Astrocyte (in vitro differentiated cells and primary cell): ENCODE results near the gene COL9A3. TPM values are rescaled to one million over a fixed set of nuclear protein-coding genes. Genes with fewer than 3 reads are reported as not detected.

Experiments used
- DNase-seq: peaks from one replicate; pipeline ENCODE4 v3.0.0-alpha.2; 2010; ENCODE audit warnings: low read depth
- FAIRE-seq: peaks from 2 replicates; lab custom pipeline; 2011; peaks lifted over from hg19 to GRCh38; lab: Jason Lieb, UNC
- H2AFZ ChIP-seq: 2 replicates; pipeline ENCODE4 v1.6.0; 2012; ENCODE audit warnings: low read depth, low read length, inconsistent platforms
- H3K27ac ChIP-seq: 2 replicates; pipeline ENCODE4 v1.5.1; 2011; ENCODE audit warnings: low read depth, low read length, inconsistent platforms
- H3K27me3 ChIP-seq: 2 replicates; pipeline ENCODE4 v1.6.0; 2011; ENCODE audit warnings: low read length, inconsistent platforms; ENCODE audit not compliant: insufficient read depth
- H3K36me3 ChIP-seq: 2 replicates; pipeline ENCODE4 v1.5.1; 2011; ENCODE audit warnings: low read length, inconsistent platforms; ENCODE audit not compliant: insufficient read depth
- H3K4me1 ChIP-seq: 2 replicates; pipeline ENCODE4 v1.5.1; 2011; ENCODE audit warnings: low read length, inconsistent platforms; ENCODE audit not compliant: insufficient read depth
- H3K4me2 ChIP-seq: 2 replicates; pipeline ENCODE4 v1.6.0; 2012; ENCODE audit warnings: low read length, inconsistent platforms
- H3K4me3 ChIP-seq: 2 replicates; pipeline ENCODE4 v1.5.1; 2011; ENCODE audit warnings: low read depth, mild to moderate bottlenecking, low read length, inconsistent platforms; ENCODE audit not compliant: insufficient read depth
- H3K79me2 ChIP-seq: 2 replicates; pipeline ENCODE4 v1.6.0; 2012; ENCODE audit warnings: mild to moderate bottlenecking, low read length, inconsistent platforms; ENCODE audit not compliant: insufficient read depth
- H3K9ac ChIP-seq: 2 replicates; pipeline ENCODE4 v1.6.0; 2012; ENCODE audit warnings: mild to moderate bottlenecking, low read length, inconsistent platforms
- H3K9me3 ChIP-seq: 2 replicates; pipeline ENCODE4 v1.5.1; 2012; ENCODE audit warnings: low read depth, mild to moderate bottlenecking, low read length, inconsistent platforms; ENCODE audit not compliant: insufficient read depth
- H4K20me1 ChIP-seq: 2 replicates; pipeline ENCODE4 v1.6.0; 2012; ENCODE audit warnings: low read length, inconsistent platforms; ENCODE audit not compliant: insufficient read depth
- H3K27ac Mint-ChIP-seq: one replicate; pipeline ENCODE4 v1.8.0; 2021; ENCODE audit warnings: mild to moderate bottlenecking, mixed read lengths; ENCODE audit not compliant: unreplicated experiment
- H3K27me3 Mint-ChIP-seq: one replicate; pipeline ENCODE4 v1.8.0; 2021; ENCODE audit warnings: low read depth, mixed read lengths; ENCODE audit not compliant: unreplicated experiment
- H3K36me3 Mint-ChIP-seq: one replicate; pipeline ENCODE4 v1.8.0; 2021; ENCODE audit warnings: low read depth, mixed read lengths; ENCODE audit not compliant: unreplicated experiment
- H3K4me1 Mint-ChIP-seq: one replicate; pipeline ENCODE4 v1.8.0; 2021; ENCODE audit warnings: low read depth, mixed read lengths; ENCODE audit not compliant: unreplicated experiment
- H3K4me3 Mint-ChIP-seq: one replicate; pipeline ENCODE4 v1.8.0; 2021; ENCODE audit warnings: mild to moderate bottlenecking, moderate library complexity, mixed read lengths; ENCODE audit not compliant: unreplicated experiment
- H3K9me3 Mint-ChIP-seq: one replicate; pipeline ENCODE4 v1.8.0; 2021; ENCODE audit warnings: mild to moderate bottlenecking, mixed read lengths; ENCODE audit not compliant: unreplicated experiment
- EZH2 ChIP-seq: IDR thresholded peaks from 2 replicates; pipeline ENCODE4 v1.6.1; 2012; ENCODE audit warnings: mild to moderate bottlenecking, low read length, inconsistent platforms; ENCODE audit not compliant: insufficient read depth
- total RNA-seq: library from RNA; stranded (reverse); gene quantifications from 2 replicates; pipeline ENCODE4 v1.2.1, GENCODE V29; 2021
- TF ChIP-seq, protein P1 (sequence below): IDR thresholded peaks from 2 replicates; pipeline ENCODE4 v1.5.1; 2011; ENCODE audit warnings: low read depth, mild to moderate bottlenecking, inconsistent platforms, low read length, moderate library complexity; ENCODE audit not compliant: insufficient read depth

Gene COL9A3
- total RNA-seq, 1 donor from 2014 or later = 43.0 TPM

DNA sequence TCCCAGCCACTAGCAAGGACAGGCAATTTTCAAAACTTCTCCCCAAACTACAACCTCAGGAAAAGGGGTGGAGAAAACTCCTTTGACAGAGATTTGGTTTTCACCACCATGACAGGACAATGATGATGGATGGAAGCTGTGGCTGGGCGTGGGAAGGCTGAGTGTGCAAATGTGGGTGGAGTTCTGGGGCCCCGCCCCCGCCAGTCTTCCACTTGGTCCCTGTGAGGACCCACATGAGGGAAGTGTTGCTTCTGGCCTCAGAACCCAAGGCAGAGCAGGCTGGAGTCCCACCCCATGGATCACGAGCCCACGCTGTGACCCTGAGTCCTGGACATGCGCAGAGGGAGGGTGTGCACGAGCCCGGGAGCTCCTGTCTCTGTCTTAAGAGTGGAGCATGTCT lies 42.1 kb upstream of the COL9A3 start:
- H3K79me2 ChIP-seq = no peaks in the 10 kb centered on the region
- H3K9ac ChIP-seq = no peak overlapping the region
- H2AFZ ChIP-seq = no peak overlapping the region
- H3K4me1 ChIP-seq = peaks cover 10% of the 10 kb centered on the region
- H3K27ac ChIP-seq = no peak overlapping the region
- FAIRE-seq (no peak), DNase-seq (no peak)
- H4K20me1 ChIP-seq = no peaks in the 10 kb centered on the region
- no peaks in the 10 kb centered on the region for H3K9me3 Mint-ChIP-seq
- H3K27me3 Mint-ChIP-seq = peaks cover 27% of the 10 kb centered on the region
- no peaks in the 10 kb centered on the region for H3K36me3 Mint-ChIP-seq
- TF ChIP-seq EZH2 = no peak
- TF ChIP-seq, protein P1, sequence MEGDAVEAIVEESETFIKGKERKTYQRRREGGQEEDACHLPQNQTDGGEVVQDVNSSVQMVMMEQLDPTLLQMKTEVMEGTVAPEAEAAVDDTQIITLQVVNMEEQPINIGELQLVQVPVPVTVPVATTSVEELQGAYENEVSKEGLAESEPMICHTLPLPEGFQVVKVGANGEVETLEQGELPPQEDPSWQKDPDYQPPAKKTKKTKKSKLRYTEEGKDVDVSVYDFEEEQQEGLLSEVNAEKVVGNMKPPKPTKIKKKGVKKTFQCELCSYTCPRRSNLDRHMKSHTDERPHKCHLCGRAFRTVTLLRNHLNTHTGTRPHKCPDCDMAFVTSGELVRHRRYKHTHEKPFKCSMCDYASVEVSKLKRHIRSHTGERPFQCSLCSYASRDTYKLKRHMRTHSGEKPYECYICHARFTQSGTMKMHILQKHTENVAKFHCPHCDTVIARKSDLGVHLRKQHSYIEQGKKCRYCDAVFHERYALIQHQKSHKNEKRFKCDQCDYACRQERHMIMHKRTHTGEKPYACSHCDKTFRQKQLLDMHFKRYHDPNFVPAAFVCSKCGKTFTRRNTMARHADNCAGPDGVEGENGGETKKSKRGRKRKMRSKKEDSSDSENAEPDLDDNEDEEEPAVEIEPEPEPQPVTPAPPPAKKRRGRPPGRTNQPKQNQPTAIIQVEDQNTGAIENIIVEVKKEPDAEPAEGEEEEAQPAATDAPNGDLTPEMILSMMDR = no peak
- H3K27ac Mint-ChIP-seq = no peak overlapping the region
- no peak overlapping the region for H3K4me3 ChIP-seq
- H3K27me3 ChIP-seq = peaks cover 11% of the 10 kb centered on the region
- H3K4me2 ChIP-seq = no peak overlapping the region
- no peaks in the 10 kb centered on the region for H3K4me1 Mint-ChIP-seq
- no peaks in the 10 kb centered on the region for H3K36me3 ChIP-seq
- H3K4me3 Mint-ChIP-seq = no peak overlapping the region
- H3K9me3 ChIP-seq = no peaks in the 10 kb centered on the region

DNA sequence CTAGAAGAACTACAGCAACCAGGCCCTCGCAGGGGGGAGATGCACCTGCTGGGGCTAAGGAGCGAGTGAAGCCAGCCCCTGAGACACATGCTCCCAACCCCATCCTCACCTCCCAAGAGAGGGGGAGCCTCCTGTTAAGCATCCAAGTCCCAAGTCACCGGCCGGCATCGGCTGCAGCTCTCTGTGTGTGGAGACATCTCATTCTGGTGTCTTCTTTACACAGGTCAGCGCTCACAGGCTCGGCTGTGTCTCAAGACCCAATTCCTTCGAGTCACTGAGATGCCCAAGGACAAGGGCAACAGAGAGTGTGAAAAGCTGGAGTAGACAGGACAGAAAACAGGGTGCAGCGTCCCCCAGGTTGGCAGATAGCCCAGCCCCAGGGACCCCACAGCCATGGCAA lies 41.6 kb upstream of the COL9A3 start:
- no peaks in the 10 kb centered on the region for H4K20me1 ChIP-seq
- Mint-ChIP-seq H3K4me3 (no peak overlapping the region), H3K27ac (no peak overlapping the region), H3K36me3 (no peaks in the 10 kb centered on the region), H3K27me3 (peaks cover 27% of the 10 kb centered on the region), H3K9me3 (no peaks in the 10 kb centered on the region), H3K4me1 (no peaks in the 10 kb centered on the region)
- no peak for FAIRE-seq
- no peak overlapping the region for H3K4me2 ChIP-seq
- TF ChIP-seq EZH2 = no peak
- TF ChIP-seq, protein P1 = no peak
- H3K36me3 ChIP-seq = no peaks in the 10 kb centered on the region
- H3K79me2 ChIP-seq = no peaks in the 10 kb centered on the region
- H2AFZ ChIP-seq = no peak overlapping the region
- H3K9me3 ChIP-seq = no peaks in the 10 kb centered on the region
- H3K27ac ChIP-seq = no peak overlapping the region
- no peak overlapping the region for H3K4me3 ChIP-seq
- peaks cover 11% of the 10 kb centered on the region for H3K27me3 ChIP-seq
- no peak for DNase-seq
- peaks cover 10% of the 10 kb centered on the region for H3K4me1 ChIP-seq
- no peak overlapping the region for H3K9ac ChIP-seq

DNA sequence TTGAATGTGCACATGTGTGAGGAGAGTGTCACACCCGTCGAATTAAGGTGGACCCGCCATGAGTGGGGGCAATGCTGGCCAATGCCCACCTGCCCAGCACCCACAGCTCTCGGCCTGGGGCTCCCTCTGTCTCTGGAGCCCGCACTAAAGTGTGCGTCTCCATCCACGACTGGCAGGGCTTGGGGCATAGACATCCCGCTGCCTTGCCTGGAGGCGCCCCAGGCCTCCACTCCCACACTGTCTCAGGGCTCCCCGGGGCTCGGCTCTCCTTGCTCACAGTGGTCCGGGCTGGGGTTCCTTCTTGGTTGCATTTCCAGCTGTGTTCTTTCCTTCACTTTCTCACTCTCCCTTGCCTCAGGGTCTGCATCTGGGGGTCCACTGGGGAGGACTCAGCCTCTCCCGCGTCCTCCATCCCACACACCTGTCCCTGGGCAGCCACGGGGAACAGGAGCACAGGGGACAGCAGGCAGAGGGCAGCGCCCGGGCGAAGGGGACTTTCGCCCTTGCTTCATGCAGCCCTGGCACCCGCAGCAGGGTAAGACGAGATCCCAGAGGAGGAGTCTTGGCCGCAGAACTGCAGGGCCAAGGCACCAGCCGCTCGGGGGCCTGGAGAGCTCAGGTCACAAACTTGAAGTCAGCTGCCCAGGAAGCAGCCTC lies 40.7 kb upstream of the COL9A3 start:
- H3K4me1 ChIP-seq = peaks cover 10% of the 10 kb centered on the region

More for the DNA sequence above, 40.7 kb upstream of the COL9A3 start:
- no peak overlapping the region for H2AFZ ChIP-seq
- Mint-ChIP-seq H3K27me3 (peaks cover 31% of the 10 kb centered on the region), H3K27ac (no peak overlapping the region), H3K4me1 (no peaks in the 10 kb centered on the region), H3K4me3 (no peak overlapping the region), H3K36me3 (no peaks in the 10 kb centered on the region), H3K9me3 (no peaks in the 10 kb centered on the region)
- no peak overlapping the region for H3K4me3 ChIP-seq
- H4K20me1 ChIP-seq = no peaks in the 10 kb centered on the region
- no peaks in the 10 kb centered on the region for H3K79me2 ChIP-seq
- H3K27ac ChIP-seq = no peak overlapping the region
- peaks cover 11% of the 10 kb centered on the region for H3K27me3 ChIP-seq
- FAIRE-seq = no peak
- H3K9me3 ChIP-seq = no peaks in the 10 kb centered on the region
- no peak for DNase-seq
- no peak overlapping the region for H3K9ac ChIP-seq
- no peaks in the 10 kb centered on the region for H3K36me3 ChIP-seq
- no peak for TF ChIP-seq EZH2
- TF ChIP-seq, protein P1 = no peak
- H3K4me2 ChIP-seq = no peak overlapping the region
